ENCODE data around the gene MACROD2. TPM values are rescaled to one million over a fixed set of nuclear protein-coding genes. Genes with fewer than 3 reads are reported as not detected.

Gene MACROD2
- total RNA-seq, 4 donors from 2014 or later: 4.0 to 14.1 (median 10.4) TPM

DNA sequence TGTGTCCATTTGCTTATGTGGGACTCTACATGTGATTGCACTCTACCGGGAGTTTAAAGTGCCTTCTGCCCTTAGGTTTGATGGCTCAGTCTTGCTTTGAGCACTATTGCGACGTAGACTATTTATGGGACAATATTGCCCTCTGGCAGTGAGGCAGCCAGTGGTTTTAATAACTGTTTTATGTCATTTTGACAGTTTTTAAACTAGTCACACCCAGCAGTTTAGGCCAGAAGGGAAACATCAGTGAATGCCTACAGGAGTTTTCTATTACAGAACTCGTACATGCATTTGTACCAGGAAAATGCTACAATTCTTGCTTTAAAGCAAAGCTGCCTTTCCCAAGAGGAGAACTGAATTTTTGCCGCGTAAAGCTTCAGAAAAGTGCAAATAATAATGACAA lies 1764.3 kb downstream of the MACROD2 start:
- no peaks in the 10 kb centered on the region for H3K9me3 ChIP-seq
- no peaks in the 10 kb centered on the region for H3K27me3 ChIP-seq
- TF ChIP-seq CTCF (IDR thresholded peaks at IDR 0.05) (peak in 3 of 5 experiments; percentile 18 to 39 (median 25)), POLR2A (IDR thresholded peaks at IDR 0.05) (no peak)
- no peak for DNase-seq (ENCODE audit: low spot score in 2 of 2)
- H3K4me3 ChIP-seq: peak overlapping the region in 1 of 4 donors; percentile 13
- H3K27ac ChIP-seq: peak overlapping the region in 3 of 4 donors; percentile 38 to 84 (median 56)
- H3K4me1 ChIP-seq: peaks cover 0 to 11% (median 2%) of the 10 kb centered on the region in 4 donors
- 27 to 34% methylated on average over 6 of the region's 6 CpGs for WGBS, 2 donors
- H3K36me3 ChIP-seq: no peaks in the 10 kb centered on the region

- no peak for DNase-seq (ENCODE audit: low spot score in 2 of 2)
- no peaks in the 10 kb centered on the region for H3K27me3 ChIP-seq
- H3K36me3 ChIP-seq: no peaks in the 10 kb centered on the region
- no peaks in the 10 kb centered on the region for H3K9me3 ChIP-seq
- H3K27ac ChIP-seq: peak overlapping the region; percentile 38 to 84 (median 56)
- H3K4me1 ChIP-seq: peaks cover 0 to 11% (median 2%) of the 10 kb centered on the region in 4 donors
- peak overlapping the region in 1 of 4 donors; percentile 13 for H3K4me3 ChIP-seq
- no peak for TF ChIP-seq EP300 (IDR thresholded peaks at IDR 0.05)
- no peak for TF ChIP-seq CTCF (IDR thresholded peaks at IDR 0.05)
- TF ChIP-seq POLR2A (IDR thresholded peaks at IDR 0.05): no peak
- 26 to 31% methylated on average over 11 of the region's 11 CpGs for WGBS, 2 donors
These were observed 1764.8 kb downstream of the MACROD2 start for GRCh38 chr20:15760001-15760621.

GRCh38 chr20:15763366-15763765 lies 1768.0 kb downstream of the MACROD2 start:
- Histone ChIP-seq H3K27me3 (no peaks in the 10 kb centered on the region), H3K36me3 (no peaks in the 10 kb centered on the region), H3K27ac (no peak overlapping the region), H3K4me3 (no peak overlapping the region), H3K9me3 (no peaks in the 10 kb centered on the region), H3K4me1 (peaks cover 0 to 24% (median 2%) of the 10 kb centered on the region in 4 donors)
- TF ChIP-seq POLR2A (IDR thresholded peaks at IDR 0.05): no peak
- no peak for TF ChIP-seq EP300 (IDR thresholded peaks at IDR 0.05)
- no peak for TF ChIP-seq CTCF (IDR thresholded peaks at IDR 0.05)
- no peak for DNase-seq (ENCODE audit: low spot score in 2 of 2)

- Histone ChIP-seq H3K27me3 (no peaks in the 10 kb centered on the region), H3K27ac (peak overlapping the region in 1 of 4 donors; percentile 4), H3K36me3 (no peaks in the 10 kb centered on the region), H3K4me3 (no peak overlapping the region), H3K9me3 (no peaks in the 10 kb centered on the region), H3K4me1 (peaks cover 0 to 14% (median 0%) of the 10 kb centered on the region in 4 donors)
- DNase-seq (ENCODE audit: low spot score in 2 of 2): no peak
- 12 to 26% methylated on average over 1 of the region's 1 CpG for WGBS, 2 donors
- no peak for TF ChIP-seq CTCF (IDR thresholded peaks at IDR 0.05)
- no peak for TF ChIP-seq EP300 (IDR thresholded peaks at IDR 0.05)
- TF ChIP-seq POLR2A (IDR thresholded peaks at IDR 0.05): no peak
These were observed 1772.3 kb downstream of the MACROD2 start for GRCh38 chr20:15767586-15767985.

DNA sequence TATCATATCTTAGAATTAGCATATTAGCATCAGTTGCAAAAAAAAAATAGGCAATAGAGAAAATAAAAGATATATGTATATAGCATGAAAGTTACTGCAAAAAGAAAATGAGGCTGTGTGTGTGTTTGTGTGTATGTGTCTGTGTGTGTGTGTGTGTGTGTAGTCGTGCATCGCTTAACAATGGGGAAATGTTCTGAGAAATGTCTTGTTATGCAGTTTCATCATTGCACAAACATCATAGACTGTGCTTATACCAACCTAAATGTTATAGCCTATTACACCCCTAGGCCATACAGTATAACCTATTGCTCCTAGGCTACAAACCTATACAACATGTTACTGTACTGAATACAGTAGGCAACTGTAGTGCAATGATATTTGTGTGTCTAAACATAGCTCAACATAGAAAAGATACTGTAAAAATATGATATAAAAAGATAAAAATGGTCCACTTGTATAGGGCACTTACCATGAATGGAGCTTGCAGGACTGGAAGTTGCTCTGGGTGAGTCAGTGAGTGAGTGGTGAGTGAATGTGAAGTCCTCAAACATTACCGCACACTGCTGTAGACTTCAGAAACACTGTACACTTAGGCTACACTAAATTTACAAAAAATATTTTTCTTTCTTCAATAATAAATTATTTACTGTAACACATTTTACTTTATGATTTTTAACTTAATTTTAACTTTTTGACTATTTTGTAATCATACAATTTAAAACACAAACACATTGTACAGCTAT lies 1772.9 kb downstream of the MACROD2 start:
- peaks cover 0 to 14% (median 0%) of the 10 kb centered on the region in 4 donors for H3K4me1 ChIP-seq
- no peaks in the 10 kb centered on the region for H3K27me3 ChIP-seq
- WGBS, 2 donors: 49 to 57% methylated on average over 3 of the region's 3 CpGs
- H3K36me3 ChIP-seq: no peaks in the 10 kb centered on the region
- H3K4me3 ChIP-seq: no peak overlapping the region
- H3K27ac ChIP-seq: peak overlapping the region in 1 of 4 donors; percentile 4
- no peaks in the 10 kb centered on the region for H3K9me3 ChIP-seq
- DNase-seq (ENCODE audit: low spot score in 2 of 2): no peak
- no peak for TF ChIP-seq CTCF (IDR thresholded peaks at IDR 0.05)
- no peak for TF ChIP-seq POLR2A (IDR thresholded peaks at IDR 0.05)
- TF ChIP-seq EP300 (IDR thresholded peaks at IDR 0.05): no peak

Data from tibial nerve (tissue), 4 donors.